HT-29 (cell line): ENCODE results near the gene CLK4. TPM values are rescaled to one million over a fixed set of nuclear protein-coding genes. Genes with fewer than 3 reads are reported as not detected.

Experiments
- DNase-seq: peaks from one replicate; pipeline ENCODE4 v3.0.0-alpha.2; 2015; ENCODE audit warnings: low spot score
- total RNA-seq: library from RNA; depleted of rRNA; stranded (reverse); fragments of >200 nt; shearing (Covaris generic); gene quantifications from 2 replicates; pipeline ENCODE4 v1.2.3, GENCODE V29; 2014

Gene CLK4
- total RNA-seq, 1 experiment from 2014 or later, result 12.0 TPM

DNA sequence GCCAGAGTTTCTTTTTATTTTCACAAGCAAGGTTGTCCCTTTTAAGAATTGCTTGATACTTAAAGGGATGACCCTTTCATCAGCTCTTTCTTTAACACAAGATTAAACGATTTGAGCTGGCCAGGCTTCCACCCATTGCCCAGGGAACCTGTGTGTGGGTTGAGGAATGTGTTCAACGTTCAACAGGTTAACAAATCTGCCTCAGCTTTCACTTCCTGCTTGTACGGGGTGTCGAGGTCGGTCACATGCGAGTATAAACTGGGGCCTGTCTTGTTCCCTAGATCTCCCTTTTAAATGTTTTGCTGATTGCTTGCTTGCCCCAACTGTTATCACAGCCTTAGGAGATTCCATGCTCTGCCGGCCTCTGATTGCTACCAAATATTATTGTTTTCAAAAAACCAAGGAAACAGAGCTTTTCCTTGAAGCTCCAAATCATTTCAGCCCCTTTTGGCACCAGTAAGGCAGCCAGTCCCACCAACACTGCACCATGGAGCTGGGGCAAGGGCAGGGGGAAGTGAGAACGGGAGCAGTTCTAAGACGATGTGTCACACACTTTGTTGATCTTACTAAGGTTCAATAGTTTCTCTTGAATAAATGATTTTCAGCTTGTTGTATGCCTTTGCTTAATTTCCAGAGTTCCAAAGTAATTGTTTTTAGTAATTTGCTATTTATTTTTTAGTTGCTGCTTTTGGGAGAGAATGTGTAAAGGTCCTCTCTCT lies 10.7 kb upstream of the CLK4 start:
- DNase-seq, result no peak

DNA sequence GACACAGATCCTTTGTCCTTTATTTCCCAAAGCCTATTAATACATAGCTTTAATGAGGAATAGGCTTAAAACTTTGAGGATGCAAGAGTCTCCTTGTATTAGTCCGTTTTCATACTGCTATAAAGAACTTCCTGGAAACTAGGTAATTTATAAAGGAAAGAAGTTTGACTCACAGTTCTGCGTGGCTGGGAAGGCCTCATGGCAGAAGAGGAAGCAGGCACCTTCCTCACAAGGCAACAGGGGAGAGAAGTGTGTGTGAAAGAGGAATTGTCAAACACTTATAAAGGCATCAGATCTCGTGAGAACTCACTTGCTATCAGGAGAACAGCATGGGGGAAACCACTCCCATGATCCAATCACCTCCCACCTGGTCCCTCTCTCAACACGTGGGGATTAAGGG lies 5.4 kb upstream of the CLK4 start:
- DNase-seq, result no peak

DNA sequence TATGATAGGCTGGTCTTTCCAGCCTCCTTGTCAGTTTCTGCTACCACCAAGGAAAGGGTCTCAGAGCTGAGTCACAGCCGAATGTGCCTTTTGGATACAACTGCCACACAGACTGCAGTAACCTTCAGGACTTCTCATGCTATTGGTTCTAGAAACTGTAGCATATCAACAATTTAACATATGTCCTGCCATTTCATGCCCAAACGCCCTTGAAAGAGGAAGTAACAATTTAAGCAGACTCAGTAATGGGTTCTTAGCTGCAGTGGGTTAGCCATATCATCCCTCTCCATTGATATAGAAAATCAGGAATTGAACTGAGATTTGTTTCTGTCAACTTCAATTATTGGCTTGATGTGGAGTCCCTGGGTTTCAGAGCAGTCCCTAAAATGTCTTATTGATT lies 4.1 kb upstream of the CLK4 start:
- DNase-seq, result no peak

DNA sequence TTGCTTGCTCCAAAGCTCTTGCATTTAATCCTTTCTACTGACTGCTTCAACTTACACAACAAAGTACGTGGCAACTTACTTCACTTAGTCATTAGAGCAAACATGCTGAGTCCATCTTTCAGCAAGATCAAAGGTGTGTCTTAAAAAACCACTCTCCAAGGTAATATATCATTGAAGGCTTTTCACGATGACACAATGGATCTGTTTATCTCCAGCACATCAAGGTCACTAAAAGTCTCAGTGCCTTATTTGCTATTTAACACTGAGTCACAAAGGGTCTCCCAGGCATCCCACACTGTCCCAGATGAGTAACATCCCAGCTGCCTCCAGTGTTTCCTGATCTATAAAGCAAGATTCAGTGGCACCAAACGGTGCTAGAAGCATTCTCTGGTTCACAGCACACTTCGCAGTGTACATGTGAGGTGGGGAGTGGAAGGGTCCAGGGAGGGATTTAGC lies 3.7 kb upstream of the CLK4 start:
- DNase-seq, result no peak

DNA sequence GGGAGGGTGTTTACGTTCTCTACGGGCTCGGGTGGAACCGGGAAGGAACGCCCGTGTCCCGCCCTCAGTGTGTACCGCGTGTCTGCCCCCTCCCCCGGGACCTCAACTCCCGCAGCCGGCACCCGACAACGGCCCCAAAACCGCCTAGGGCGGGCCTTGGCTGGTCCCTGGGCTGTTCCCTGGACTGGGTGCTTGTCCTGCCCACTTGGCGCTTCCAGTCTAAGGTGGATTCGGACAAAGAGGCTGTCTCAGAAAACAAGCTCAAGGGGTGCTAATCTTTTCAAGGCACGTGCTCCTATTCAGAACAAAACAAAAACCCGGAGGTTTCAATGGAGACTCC lies 379 bp upstream of the CLK4 start:
- DNase-seq, result no peak

DNA sequence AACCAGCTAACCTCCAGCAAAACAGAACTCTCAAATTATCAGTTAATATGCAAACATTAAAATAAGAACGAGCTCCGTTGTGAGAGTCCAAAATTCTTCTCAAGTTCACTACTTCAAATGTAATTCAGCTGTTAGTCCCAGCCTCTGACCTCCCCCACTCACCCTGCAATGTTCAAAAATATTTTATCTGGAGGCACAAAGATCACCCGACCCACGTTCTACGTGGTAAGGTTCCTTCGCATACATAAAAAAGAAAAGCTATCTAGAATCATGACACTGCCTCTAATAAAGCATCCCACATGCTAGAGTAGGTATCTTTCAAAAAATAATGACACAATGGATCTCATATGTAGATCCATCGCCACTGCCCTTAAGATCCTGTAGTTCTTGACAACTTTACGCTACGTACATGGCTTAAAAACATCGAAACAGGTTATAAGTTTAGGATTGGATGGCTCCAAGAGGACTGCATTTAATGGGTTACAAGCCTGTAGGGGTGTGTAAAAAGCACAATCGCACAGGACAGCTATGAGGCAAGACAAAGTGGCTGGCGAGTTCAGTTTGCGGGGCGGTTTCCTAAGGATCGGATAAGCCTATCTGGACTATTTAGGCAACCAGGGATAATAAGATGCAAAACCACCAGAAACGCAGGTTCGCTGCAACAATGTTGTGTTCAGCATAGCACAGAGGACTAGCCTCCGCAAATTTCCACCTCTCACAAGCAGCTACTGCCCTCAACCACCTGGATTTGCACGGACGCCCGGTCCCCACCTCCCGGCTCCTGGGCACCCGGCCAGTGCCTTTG lies 969 bp downstream of the CLK4 start:
- DNase-seq, result no peak

GRCh38 chr5:178624631-178625546 lies 2.0 kb downstream of the CLK4 start:
- no peak for DNase-seq

- DNase-seq, result no peak
Measured at GRCh38 chr5:178622679-178623247, 4.1 kb downstream of the CLK4 start.

DNA sequence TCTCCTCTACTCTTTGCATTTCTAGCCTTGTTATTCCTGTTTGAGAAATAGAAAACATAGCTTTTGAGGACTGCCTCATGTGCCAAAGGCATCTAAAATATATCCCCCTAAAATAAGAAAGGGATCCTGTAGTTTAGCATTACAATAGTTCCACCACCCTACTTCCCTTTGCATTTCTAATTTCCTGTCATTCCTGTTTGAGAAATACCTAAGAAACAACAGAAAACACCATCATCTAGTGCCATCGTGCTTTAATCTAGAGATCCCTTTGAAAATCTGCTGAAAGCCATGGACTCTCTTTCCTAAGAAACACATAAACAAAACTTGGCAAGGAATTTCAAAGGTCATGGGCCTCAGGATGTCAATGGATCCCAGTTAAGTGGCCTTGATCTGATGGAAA lies 7.5 kb downstream of the CLK4 start:
- DNase-seq, result no peak

DNA sequence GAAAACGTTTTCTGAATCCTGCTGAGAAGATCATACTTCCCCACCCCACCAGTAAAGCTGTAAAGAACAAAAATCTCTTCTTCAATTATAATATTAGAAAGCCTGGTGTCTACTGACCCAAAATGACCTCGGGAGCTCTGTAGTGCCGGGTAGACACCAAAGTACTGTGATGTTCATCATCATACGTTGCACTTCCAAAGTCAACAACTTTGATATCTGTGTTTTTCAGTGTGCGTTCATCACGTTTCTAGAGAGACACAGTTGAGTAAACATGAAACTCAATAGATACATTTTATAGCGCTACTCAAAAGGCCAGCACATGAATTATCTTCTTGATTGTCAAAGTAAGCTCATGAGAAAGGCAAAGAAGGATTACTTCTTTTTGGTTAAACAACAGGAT lies 14.6 kb downstream of the CLK4 start:
- DNase-seq, result no peak

DNA sequence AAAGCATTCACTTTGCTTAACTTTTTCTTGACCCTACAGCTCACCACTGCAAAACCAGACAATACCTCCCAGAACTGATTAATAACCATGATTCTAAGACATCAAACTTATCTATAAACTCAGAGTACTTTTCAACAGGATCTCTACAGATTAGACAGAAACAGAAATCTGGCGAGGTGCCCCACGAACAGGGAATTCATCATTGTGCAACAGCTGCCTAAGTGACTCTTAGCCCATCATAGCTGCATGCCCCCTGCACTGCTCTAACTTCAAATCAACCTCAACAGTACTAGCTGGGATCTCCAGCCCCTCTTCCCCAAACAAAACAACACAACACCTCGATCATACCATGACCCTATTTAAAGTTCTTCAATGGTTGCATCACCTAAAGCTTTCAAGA lies 20.6 kb downstream of the CLK4 start:
- no peak for DNase-seq

DNA sequence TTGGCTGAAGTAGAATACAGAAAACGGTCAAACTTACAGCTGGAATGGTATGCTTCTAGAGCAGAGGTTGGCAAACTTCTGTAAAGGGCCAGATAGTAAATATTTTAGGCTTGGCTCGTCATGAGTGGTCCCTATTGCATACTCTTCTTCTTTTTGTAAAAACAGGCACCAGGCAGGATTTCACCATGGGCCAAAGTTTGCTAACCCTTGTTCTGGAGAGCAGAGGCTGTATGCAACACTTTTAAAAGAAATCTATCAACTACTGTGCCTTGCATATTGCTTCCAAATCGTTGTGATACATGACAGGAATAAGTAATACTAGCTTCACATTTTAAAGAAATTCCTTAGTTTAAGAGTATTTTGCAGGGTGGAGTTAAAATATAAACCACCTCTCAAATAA lies 21.1 kb downstream of the CLK4 start:
- no peak for DNase-seq

DNA sequence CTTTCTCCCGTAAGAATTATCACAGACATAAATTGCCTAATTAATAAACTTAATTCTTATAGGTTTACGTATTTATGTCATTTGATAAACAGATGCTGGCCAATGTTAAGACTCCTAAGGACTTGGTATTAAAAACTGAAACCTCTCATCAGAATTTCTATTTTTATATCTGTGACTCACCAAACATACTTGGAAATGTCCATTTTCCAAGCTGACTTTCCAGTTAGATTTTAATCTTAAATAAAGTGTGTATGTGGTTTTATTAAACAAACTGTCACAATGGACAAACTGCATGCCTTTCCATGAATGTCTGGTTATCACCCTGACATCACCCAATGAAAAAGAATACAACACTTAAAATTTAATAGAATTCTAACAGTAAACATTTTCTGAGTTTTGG lies 24.1 kb downstream of the CLK4 start:
- DNase-seq, result no peak

GRCh38 chr5:178595750-178596149 lies 31.1 kb downstream of the CLK4 start:
- DNase-seq, result no peak

DNA sequence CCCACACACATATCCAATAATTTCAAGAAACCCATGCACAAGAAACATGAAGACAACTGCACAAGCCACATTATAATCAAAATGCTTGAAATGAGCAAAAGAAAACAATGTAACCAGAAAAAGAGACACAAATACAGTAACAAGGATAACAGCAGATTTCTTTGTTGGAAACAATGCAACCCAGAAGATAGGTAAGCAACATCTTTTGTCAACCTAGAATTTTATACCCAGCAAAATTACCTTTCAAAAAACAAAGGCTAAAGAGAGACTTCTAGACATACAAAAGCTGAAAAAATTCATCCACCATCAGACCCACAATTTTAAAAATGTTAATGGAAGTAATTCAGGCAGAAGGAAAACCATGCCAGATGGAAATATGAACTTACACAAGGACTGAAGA lies 31.7 kb downstream of the CLK4 start:
- DNase-seq, result no peak

DNA sequence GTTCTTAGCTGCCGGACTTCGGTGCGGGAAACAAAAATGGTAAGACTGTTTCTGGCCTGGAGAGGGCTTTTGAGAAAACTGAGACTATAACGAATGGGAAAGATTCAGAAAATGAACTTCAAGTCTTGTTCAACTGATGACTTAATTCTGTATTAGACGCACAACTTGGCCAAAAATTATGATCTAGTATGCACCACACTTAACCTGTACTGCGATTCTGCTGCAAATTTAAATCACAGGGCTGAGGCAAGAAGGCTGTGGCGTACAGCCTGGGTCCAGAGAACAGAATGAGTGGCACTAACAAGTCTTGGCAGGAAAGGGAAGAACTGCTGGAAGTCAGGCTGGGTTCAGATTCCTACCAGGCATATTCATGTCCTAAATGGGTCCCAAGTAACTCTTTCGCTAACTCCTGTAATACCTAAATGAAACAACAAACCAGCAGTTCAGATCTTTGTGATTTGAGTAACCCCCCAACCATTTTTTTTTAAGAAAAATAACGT lies 35.9 kb downstream of the CLK4 start:
- DNase-seq, result no peak

- DNase-seq, result no peak
Measured at GRCh38 chr5:178590141-178590923, 36.5 kb downstream of the CLK4 start, which contains the start of gene COL23A1. TSS of gene COL23A1 (minus strand) at chr5:178590393.

- no peak for DNase-seq
Measured at GRCh38 chr5:178589180-178590140, 37.4 kb downstream of the CLK4 start.

- no peak for DNase-seq
Measured at GRCh38 chr5:178588769-178589168, 38.1 kb downstream of the CLK4 start.
